GM12872 (cell line): Measurements from ENCODE around the gene SYNGR3.

Source experiments
- TF ChIP-seq, protein P1 (sequence below): IDR thresholded peaks from 3 replicates; pipeline ENCODE4 v1.5.1; 2011; ENCODE audit warnings: low read depth, mild to moderate bottlenecking, low read length, moderate library complexity; ENCODE audit not compliant: insufficient read depth

Gene SYNGR3

DNA sequence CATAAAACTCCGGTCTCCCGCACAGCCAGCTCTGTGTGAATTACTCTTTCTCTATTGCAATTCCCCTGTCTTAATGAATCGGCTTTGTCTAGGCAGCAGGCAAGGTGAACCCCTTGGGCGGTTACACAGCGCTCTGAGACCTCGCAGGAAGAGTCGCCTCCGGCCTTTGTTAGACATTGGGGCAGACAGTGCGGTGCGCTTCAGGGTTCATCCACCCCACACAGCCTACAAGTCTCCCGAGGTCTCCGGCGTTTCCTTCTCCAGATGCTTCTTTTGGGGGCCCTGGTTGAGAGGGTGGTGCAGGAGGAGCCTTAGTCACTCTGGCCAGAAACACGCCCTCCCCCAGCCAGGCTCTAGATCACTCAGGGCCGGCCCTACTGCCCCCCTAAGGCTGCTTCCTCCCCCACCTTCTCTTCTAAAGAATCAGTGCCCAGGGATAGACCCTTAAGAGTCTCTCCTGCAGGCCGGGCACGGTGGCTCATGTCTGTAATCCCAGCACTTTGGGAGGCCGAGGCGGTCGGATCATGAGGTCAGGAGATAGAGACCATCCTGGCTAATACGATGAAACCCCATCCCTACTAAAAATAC lies 45.1 kb upstream of the SYNGR3 start:
- TF ChIP-seq, protein P1, sequence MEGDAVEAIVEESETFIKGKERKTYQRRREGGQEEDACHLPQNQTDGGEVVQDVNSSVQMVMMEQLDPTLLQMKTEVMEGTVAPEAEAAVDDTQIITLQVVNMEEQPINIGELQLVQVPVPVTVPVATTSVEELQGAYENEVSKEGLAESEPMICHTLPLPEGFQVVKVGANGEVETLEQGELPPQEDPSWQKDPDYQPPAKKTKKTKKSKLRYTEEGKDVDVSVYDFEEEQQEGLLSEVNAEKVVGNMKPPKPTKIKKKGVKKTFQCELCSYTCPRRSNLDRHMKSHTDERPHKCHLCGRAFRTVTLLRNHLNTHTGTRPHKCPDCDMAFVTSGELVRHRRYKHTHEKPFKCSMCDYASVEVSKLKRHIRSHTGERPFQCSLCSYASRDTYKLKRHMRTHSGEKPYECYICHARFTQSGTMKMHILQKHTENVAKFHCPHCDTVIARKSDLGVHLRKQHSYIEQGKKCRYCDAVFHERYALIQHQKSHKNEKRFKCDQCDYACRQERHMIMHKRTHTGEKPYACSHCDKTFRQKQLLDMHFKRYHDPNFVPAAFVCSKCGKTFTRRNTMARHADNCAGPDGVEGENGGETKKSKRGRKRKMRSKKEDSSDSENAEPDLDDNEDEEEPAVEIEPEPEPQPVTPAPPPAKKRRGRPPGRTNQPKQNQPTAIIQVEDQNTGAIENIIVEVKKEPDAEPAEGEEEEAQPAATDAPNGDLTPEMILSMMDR: no peak

DNA sequence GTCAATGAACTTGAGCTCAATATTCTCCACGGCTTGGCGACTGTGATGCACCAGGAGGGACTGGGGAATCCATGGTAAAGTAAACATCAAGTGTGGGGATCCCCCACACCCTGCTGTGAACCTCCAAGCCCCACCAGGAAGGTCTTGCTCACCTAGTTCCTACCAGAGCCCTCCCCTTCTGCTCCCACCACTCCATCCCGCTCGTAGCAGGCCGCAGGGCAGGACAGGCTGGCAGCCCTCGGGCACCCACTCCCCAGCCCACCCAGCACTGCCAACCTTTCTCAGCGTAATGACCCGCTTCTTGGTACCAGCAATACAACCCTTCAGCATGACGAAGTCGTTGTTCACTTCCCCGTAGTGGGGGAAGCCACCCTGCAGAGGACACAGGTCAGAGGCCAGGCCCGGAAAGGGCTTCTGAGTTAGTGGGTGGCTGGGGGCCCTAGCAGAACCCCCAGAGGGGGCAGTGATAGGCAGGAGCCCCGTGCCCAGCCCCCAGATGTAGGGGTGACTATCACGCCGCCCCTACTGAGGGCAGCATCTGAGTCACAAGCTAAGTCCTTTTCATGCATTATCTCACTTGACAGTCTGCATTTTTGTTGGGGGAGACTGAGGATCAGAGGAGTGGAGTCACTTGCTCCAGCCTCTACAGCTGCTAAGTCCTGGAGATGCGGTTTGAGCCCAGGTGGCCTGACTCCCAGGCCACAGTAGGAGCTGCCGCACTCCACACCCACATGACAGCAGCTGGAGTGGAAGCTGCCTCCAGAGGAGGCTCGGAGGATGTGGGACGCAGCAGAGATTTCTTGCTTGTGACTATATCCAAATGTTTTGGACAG lies 44.0 kb upstream of the SYNGR3 start:
- TF ChIP-seq, protein P1: no peak

DNA sequence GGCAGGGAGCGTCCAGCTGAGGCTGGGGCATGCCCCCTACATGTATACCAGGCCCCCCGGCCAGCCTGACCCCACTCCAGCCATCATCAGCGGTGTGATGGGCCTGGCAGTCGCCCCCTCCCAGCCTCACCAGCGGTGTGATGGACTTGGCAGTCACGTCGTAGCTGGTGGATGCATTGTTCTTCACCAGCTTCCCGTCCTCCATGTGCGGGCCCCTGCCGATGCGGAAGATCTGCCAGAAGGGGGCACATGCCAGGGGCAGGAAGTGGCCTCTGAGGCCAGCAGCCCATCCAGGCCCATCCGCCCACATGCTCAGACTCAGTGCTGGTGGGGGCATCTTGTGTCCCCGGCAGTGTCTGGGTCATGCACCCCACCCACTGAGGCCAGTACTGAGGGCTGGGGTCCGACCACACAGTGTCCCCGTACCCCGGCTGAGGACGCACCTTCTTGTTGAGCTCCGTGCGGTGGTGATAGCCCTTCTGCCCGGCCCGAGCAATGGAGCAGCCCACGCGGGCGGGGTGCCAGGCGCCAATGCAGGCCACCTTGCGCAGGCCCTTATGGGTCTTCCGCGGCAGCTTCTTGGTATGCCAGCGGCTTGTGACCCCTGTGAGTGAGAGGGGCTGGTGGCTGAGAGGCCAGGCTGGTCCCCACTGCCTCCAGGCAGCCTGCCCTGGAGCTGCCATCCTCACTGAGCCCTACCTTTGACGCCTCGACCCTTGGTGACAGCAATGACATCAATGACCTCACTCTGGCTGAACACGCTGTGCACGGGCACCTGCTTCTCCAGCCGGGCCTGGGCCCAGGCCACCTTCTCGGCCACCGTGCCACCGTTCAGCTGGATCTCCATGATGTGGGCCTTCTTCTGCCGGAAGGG lies 43.0 kb upstream of the SYNGR3 start:
- TF ChIP-seq, protein P1: no peak

DNA sequence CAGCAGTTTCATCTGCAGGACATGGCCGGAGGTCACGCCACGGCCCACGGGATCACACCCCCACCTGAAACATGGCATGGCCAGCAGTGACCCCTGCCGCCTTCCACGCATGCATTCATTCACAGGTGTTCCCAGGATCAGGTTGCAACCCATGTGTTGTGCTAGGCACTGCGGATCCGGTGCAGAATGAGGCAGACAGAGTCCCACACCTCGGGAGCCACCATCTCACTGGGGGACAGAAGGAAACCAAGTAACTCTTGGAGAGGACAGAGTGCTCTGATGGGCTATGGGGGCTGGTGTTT lies 42.5 kb upstream of the SYNGR3 start:
- TF ChIP-seq, protein P1: no peak

DNA sequence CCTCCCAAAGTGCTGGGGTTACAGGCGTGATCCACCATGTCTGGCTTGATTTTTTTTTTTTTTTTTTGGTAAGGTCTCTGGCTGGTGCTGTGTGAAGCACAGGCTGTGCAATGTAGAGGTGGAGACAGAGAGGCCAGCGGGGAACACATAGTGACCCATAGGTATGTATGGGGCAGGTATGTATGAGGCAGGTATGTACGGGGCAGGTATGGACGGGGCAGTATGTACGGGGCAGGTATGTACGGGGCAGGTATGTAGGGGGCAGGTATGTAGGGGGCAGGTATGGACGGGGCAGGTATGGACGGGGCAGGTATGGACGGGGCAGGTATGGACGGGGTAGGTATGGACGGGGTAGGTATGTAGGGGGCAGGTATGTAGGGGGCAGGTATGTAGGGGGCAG lies 40.3 kb upstream of the SYNGR3 start:
- TF ChIP-seq, protein P1: no peak

DNA sequence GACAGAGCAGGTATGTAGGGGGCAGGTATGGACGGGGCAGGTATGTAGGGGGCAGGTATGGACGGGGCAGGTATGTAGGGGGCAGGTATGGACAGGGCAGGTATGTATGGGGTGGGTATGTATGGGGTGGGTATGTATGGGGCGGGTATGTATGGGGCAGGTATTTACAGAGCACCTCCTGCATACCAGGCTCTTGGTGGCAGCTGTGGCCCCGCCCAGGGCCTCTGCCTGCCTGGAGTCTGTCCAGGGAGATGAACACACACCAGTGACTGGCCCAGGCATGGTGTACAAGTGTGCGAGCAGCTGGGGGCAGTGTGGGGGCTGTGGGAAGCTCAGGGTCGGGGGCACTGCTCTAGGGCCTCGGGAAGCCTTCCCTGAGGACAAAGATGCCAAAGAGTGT lies 39.7 kb upstream of the SYNGR3 start:
- TF ChIP-seq, protein P1: no peak

DNA sequence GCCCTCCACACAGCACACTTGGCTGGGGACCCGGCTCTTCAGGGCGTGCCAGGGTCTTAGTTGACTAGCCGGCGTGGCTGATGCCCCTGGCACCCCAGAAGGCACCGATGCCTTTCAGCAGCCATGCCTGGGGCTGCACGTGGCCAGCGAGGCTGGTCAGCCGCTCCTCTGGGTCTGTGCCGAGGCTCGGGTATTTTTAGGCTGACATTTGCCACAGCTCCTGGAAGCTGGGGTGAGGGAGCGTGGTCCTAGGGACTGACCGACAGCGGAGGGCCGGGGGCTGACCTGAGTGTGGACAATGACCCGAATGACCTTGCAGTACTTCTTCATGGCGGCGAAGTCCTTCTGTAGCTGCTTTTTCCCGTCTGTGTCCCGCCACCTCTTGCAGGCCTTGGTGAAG lies 39.2 kb upstream of the SYNGR3 start:
- TF ChIP-seq, protein P1: no peak
